ENCODE measurements around the gene RNF43.
A peak's percentile ranks its signal among the peaks of the same experiment; 100 is the strongest.

The RNF43 gene

DNA sequence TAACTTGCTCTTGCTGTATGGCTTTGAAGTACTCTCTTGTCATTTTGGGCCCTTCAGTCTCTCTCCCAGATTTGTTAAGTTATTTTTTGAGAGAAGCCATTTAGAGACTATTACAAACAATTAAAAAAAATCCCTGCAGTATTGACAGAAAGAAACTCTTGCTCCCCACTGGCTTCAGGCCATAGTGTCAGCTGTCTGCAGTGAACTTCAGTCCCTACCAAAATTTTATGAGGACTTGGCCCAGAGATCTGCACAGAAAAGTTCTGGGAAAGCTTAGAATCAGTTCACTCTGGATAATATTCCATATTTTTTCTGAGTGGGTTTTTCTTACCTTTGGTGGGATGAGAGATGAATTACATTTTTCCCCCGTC lies 34.5 kb downstream of the RNF43 start:
- intact Hi-C loops (cut with DNase I): no loop called here

GRCh38 chr17:58382108-58382871 lies 35.0 kb downstream of the RNF43 start:
- intact Hi-C loops (cut with DNase I): no loop called here
- no peak for DNase-seq

More for the DNA sequence above, 34.5 kb downstream of the RNF43 start:
- DNase-seq: no peak

DNA sequence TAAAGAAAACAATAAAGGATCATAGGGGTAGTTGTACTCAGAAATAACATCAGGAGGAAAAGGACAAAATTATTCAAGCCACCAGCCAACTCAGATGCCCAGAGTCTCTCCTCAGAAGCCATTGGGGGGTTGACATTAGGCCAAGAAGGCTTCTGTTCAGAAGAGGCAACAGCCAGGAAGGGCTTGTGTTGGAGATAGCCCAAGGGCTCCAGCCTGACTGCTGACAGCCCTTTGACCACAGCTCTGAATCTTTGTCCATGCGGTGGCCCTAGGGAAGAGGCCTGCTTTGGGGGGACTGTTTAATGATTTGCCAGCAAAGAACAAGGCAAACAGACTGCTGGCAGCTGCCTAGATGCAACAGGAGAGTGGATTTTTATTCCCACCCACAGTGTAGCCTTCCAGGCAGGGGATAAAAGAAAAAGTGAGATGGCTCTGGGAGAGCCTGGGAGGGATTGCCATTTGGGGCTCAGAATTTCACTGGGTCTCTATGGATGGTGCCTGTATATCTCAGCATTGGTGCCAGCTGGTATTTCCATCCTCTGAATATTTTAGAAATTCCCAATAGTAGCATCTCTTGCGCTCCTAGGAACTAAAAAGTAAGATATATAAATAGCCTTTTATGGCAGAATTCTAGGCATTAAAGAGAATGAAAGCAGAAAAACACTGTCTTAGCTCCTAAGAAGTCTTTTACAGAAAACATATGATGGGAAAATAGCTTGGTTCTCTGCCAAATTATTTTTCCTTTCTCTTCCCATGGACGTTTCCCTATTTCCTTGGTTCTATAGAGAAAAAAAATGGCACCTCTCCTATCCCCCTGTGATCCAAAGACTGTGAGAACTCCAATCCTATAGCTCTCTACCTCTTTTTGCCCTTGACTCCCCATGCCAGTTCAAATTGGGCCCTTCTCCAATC lies 36.0 kb downstream of the RNF43 start:
- peak in 1 of 10 donors; percentile 22 for DNase-seq
- intact Hi-C loops (cut with DNase I): no loop called here

GRCh38 chr17:58380207-58381123 lies 36.9 kb downstream of the RNF43 start:
- DNase-seq: no peak
- intact Hi-C loops (cut with DNase I): no loop called here

GRCh38 chr17:58379511-58379824 lies 37.9 kb downstream of the RNF43 start:
- DNase-seq: no peak

DNA sequence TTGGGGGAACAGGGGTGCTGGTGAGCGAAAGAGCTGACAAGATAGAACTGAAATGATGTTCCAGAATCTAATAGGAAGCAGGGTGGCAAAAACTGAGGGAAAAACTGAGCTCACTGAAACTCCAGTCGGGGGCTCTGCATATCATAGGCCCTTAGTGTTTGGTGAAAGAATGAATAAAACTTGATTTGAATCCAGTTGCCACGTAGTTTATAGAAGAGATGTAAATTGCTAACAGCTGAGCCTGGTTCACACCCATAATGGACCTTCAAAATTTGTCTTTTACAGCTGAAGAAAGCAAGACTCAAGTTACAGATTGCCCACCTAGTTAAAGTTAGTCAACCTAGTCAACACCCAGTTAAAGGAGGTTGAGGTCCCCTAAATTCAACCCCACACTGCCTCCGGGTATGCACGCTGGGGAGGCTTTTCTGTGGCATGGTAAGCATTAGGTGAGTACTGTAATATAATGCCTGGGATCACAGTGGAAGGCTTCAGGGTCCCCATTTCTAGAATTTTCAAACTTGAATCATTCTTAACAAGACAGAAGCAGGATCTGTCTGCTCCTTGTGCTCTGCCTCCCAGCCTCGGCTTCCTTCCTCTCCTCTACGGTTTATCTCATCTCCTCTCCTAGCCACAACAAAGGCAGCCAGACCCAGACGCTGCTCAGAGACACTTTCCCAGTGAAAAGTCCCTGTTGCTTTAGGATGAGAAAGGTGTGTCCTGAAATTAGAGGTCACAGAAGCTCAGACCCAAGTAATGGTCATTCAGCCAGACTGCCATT lies 38.4 kb downstream of the RNF43 start:
- no peak for DNase-seq
- intact Hi-C loops (cut with DNase I): no loop called here

More at GRCh38 chr17:58379511-58379824, 37.9 kb downstream of the RNF43 start:
- intact Hi-C loops (cut with DNase I): no loop called here

DNA sequence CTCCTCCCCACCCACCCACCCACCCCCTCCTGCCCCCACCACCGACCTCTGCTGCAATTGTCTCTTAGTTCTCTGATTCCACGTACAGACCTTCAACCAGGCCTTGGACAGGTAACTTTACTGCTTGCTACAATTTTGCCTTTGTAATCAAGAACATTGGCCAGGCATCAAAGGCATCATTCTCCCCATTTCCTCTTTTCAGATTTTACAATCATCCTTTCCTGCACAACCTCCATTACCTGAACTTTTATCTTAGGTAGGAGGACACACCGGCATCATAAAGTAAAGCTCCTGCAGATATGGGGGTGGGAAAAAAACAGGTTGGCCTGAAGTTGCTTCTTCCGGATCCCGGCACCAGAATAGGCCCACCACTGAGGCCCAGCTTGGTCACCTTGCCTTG lies 39.7 kb downstream of the RNF43 start:
- intact Hi-C loops (cut with DNase I): no loop called here
- no peak for DNase-seq

GRCh38 chr17:58377093-58377601 lies 40.2 kb downstream of the RNF43 start:
- intact Hi-C loops (cut with DNase I): no loop called here
- DNase-seq: no peak

GRCh38 chr17:58376472-58377000 lies 40.8 kb downstream of the RNF43 start:
- DNase-seq: no peak
- intact Hi-C loops (cut with DNase I): no loop called here

- intact Hi-C loops (cut with DNase I): no loop called here
- no peak for DNase-seq
Measured at GRCh38 chr17:58375811-58376210, 41.5 kb downstream of the RNF43 start.

DNA sequence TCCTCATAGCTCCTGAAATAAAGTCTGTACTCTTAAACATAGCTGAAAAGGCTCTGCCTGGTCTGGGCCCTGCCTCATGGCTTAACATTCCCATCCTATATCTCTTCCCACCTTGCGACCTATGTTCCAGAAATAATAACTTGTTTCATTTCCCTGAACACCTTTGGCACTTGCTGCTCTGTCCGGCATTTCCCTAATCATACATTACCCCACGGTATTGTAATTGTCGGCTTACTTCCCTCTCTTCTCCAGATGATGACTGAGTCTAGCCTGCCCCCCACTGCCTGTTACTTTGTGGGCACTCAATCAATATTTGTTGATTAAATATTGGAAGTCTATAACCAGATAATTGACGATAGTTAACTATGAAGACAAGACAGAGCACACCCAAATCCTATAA lies 42.1 kb downstream of the RNF43 start:
- no peak for DNase-seq
- intact Hi-C loops (cut with DNase I): no loop called here

- intact Hi-C loops (cut with DNase I): no loop called here
- DNase-seq: no peak
Measured at GRCh38 chr17:58373923-58374322, 43.4 kb downstream of the RNF43 start.

DNA sequence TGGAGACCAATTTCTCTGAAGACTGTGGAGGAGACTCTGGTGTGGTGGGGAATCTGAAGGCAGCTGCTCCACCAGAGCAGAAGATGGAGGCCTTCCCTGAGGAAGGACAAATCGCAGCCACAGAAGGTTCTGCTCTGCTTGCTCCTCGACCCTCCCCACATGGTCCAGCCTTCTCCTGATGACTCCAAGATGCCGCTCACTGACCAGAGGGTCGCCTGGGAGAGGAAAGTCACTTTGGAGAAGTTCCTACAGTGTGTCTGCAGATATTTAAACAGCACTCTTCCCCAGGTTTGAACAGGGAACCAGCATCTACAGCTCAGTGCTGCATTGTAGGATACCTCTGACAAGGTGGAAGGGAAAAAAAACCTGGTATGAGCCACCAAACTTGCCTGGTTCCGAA lies 44.3 kb downstream of the RNF43 start:
- DNase-seq: no peak
- intact Hi-C loops (cut with DNase I): no loop called here

DNA sequence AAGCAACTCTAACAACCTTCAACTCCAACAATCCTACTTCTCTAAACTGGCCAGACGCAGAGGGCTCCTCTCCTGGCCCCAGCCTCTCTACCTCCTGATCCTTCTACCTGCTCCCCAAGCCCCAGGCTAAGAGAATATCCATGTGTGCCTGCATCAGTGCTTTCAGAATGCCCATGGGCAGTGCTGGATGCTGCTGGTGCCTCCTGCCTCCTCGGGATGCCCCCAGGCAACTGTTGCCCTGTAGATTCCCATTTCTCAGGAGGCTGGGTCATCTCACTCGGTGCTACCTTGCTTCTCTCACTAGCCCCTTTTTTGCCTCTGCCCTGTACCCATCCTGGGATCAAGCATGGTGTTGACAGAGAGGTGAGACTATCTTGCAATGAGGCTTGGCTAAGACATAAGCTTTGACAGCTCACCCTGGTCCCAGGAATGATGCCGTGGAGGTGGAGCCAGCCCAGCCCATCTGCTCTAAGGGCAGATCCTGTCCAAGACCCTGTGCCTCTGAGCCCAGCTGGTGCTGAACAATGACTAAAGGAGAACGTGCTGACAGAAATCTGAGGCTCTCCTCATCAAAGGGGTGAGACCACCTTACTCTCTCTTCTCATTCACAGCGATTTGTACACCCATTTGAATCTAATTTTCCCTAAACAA lies 45.9 kb downstream of the RNF43 start:
- no peak for DNase-seq
- intact Hi-C loops (cut with DNase I): no loop called here

DNA sequence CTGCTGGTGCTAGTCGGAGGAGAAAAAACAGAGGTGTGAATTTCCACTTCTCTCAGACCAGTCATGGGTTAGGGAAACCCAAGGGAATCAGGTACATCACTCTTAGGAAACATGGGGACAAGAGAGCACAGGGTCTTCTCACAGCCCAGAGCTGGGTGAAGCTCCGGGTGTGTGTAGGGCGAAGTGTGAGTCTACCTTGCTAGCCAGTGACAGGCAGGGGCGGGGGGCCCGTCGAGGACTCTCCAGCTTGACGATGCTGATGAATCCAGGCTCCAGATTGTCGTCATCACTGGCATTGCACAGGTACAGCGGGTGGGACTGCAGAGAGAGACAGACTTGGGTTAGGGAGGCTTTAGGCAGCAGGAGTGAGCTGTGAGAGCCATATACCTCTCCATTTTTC lies 46.6 kb downstream of the RNF43 start:
- DNase-seq: no peak
- intact Hi-C loops (cut with DNase I): no loop called here

DNA sequence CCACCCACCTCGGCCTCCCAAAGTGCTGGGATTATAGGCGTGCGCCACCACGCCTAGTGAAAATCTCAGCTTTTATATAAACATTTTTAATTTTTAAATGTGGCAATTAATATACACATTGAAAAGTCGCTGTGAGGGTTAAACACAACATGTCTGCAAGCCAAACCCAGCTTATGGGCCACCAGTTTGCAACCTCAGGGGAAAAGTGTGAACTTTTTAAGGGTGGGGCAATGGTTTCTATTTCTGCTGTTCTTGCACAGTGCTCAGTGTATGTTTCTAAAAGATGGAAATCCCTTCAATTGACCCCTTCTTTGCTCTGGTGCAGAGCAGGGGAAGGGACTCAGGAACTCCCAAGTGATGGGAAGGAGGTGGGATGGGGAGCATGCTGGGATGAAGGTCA lies 47.0 kb downstream of the RNF43 start:
- DNase-seq: no peak
- intact Hi-C loops (cut with DNase I): no loop called here

- intact Hi-C loops (cut with DNase I): no loop called here
Measured at GRCh38 chr17:58369214-58370031, 47.9 kb downstream of the RNF43 start.

GRCh38 chr17:58368860-58369213 lies 48.5 kb downstream of the RNF43 start:
- intact Hi-C loops (cut with DNase I): no loop called here
- DNase-seq: no peak

More at GRCh38 chr17:58369214-58370031, 47.9 kb downstream of the RNF43 start:
- no peak for DNase-seq

Data from posterior cingulate gyrus (tissue), 11 donors.